Smooth muscle cell (in vitro differentiated cells): ENCODE data around the gene SBF2. TPM values are rescaled to one million over a fixed set of nuclear protein-coding genes. Genes with fewer than 3 reads are reported as not detected.

Experiments
- DNase-seq: peaks from one replicate; lab custom pipeline; 2025; ENCODE audit not compliant: unreplicated experiment; lab: John Stamatoyannopoulos, UW
- H2AFZ ChIP-seq: fragments of 200-600 bp; sonication (generic); 2 replicates; pipeline ENCODE4 v1.6.0; 2016; ENCODE audit warnings: antibody characterized with exemption, low read depth, mild to moderate bottlenecking
- H3F3A ChIP-seq: fragments of 200-600 bp; sonication (generic); 2 replicates; pipeline ENCODE4 v1.6.0; 2017; ENCODE audit warnings: antibody characterized with exemption, low read depth
- H3K27ac ChIP-seq: fragments of 200-600 bp; sonication (generic); 2 replicates; pipeline ENCODE4 v1.5.1; 2016; ENCODE audit warnings: low read depth, mild to moderate bottlenecking
- H3K27me3 ChIP-seq: fragments of 200-600 bp; sonication (generic); 2 replicates; pipeline ENCODE4 v1.6.1; 2016; ENCODE audit warnings: low read depth, mild to moderate bottlenecking
- H3K36me3 ChIP-seq: fragments of 200-600 bp; sonication (generic); 2 replicates; pipeline ENCODE4 v1.5.1; 2016; ENCODE audit warnings: low read depth
- H3K4me1 ChIP-seq: fragments of 200-600 bp; sonication (generic); 2 replicates; pipeline ENCODE4 v1.5.1; 2016; ENCODE audit warnings: low read depth
- H3K4me2 ChIP-seq: fragments of 200-600 bp; sonication (generic); 2 replicates; pipeline ENCODE4 v1.6.0; 2016; ENCODE audit warnings: mild to moderate bottlenecking
- H3K4me3 ChIP-seq: fragments of 200-600 bp; sonication (generic); 2 replicates; pipeline ENCODE4 v1.5.1; 2016; ENCODE audit warnings: mild to moderate bottlenecking
- H3K79me2 ChIP-seq: fragments of 200-600 bp; sonication (generic); 2 replicates; pipeline ENCODE4 v1.6.0; 2016; ENCODE audit warnings: low read depth, mild to moderate bottlenecking
- H3K9ac ChIP-seq: fragments of 200-600 bp; sonication (generic); 2 replicates; pipeline ENCODE4 v1.6.0; 2016; ENCODE audit warnings: low read depth
- H3K9me3 ChIP-seq: fragments of 200-600 bp; sonication (generic); replicated peaks from 2 replicates; pipeline ENCODE4 v1.5.1; 2016; ENCODE audit warnings: low read depth
- H4K20me1 ChIP-seq: fragments of 200-600 bp; sonication (generic); 2 replicates; pipeline ENCODE4 v1.6.0; 2016; ENCODE audit warnings: low read depth
- CTCF ChIP-seq: fragments of 200-600 bp; sonication (generic); IDR thresholded peaks from 2 replicates; pipeline ENCODE4 v1.5.1; 2017; ENCODE audit warnings: borderline replicate concordance, mild to moderate bottlenecking, antibody characterized with exemption; ENCODE audit not compliant: insufficient read depth, poor library complexity, severe bottlenecking
- WGBS: methylation state at CpG from one replicate; pipeline ENCODE4 v1.1.7; 2016; ENCODE audit warnings: low lambda C conversion rate; 5-methylcytosine and 5-hydroxymethylcytosine counted together
- polyA plus RNA-seq: library from polyadenylated mRNA; unstranded; fragments of >200 nt; fragmentation: Nextera tagmentation; extraction: Ambion mirVana; gene quantifications from 2 replicates; pipeline ENCODE4 v1.2.1, GENCODE V29; 2016
- total RNA-seq: library from RNA; depleted of rRNA; stranded (reverse); fragments of >200 nt; gene quantifications from 2 replicates; pipeline ENCODE4 v1.2.3, GENCODE V29; 2014

Gene SBF2
- total and polyA plus RNA-seq, 2 experiments from 2014 or later = 19.0 to 80.7 TPM

GRCh38 chr11:10032935-10033334 is 261.1 kb downstream of the SBF2 start:
- no peak for TF ChIP-seq CTCF
- Histone ChIP-seq H3K79me2 (peaks cover 26% of the 10 kb centered on the region), H3K36me3 (no peaks in the 10 kb centered on the region), H3K27me3 (no peaks in the 10 kb centered on the region), H3K4me1 (no peaks in the 10 kb centered on the region), H3K9ac (no peak overlapping the region), H4K20me1 (peaks cover 29% of the 10 kb centered on the region), H3K27ac (no peak overlapping the region), H3K9me3 (no peaks in the 10 kb centered on the region), H3K4me2 (no peak overlapping the region), H2AFZ (no peak overlapping the region), H3K4me3 (no peak overlapping the region), H3F3A (no peaks in the 10 kb centered on the region)
- DNase-seq = no peak

DNA sequence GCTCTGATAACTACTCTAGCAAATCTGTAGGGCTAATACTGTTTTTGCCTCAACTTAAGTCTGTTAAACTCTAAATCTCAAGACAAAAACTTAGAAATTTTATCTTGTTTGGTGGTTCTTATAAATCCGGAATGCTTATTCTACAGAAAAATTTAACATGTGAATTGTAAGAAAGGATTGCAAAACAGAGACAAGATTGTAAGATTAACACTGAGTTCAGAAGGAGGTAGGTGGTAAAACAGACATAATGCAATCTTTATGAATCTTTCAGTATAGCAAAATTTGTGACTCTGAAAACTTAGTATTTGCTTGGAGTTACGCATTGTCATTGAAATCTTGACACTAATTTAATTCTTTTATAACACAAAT is 263.9 kb downstream of the SBF2 start:
- H3K9me3 ChIP-seq = no peaks in the 10 kb centered on the region
- 84% methylated on average over 2 of the region's 2 CpGs for WGBS

GRCh38 chr11:10029386-10030121 is 264.5 kb downstream of the SBF2 start:
- Histone ChIP-seq H2AFZ (no peak overlapping the region), H3K4me2 (no peak overlapping the region), H3K4me1 (no peaks in the 10 kb centered on the region), H3K27me3 (no peaks in the 10 kb centered on the region), H3K9me3 (no peaks in the 10 kb centered on the region), H3K27ac (no peak overlapping the region), H4K20me1 (peaks cover 25% of the 10 kb centered on the region), H3K9ac (no peak overlapping the region), H3K4me3 (no peak overlapping the region), H3K79me2 (peaks cover 18% of the 10 kb centered on the region), H3F3A (no peaks in the 10 kb centered on the region), H3K36me3 (no peaks in the 10 kb centered on the region)
- no peak for TF ChIP-seq CTCF
- 86% methylated on average over 3 of the region's 3 CpGs for WGBS
- DNase-seq = no peak

More for the DNA sequence above, 263.9 kb downstream of the SBF2 start:
- Histone ChIP-seq H3K4me1 (no peaks in the 10 kb centered on the region), H3K36me3 (no peaks in the 10 kb centered on the region), H3K79me2 (peaks cover 21% of the 10 kb centered on the region), H3K9ac (no peak overlapping the region), H3K27ac (no peak overlapping the region), H3K4me2 (no peak overlapping the region), H3K27me3 (no peaks in the 10 kb centered on the region), H3F3A (no peaks in the 10 kb centered on the region), H2AFZ (no peak overlapping the region), H4K20me1 (peaks cover 29% of the 10 kb centered on the region), H3K4me3 (no peak overlapping the region)
- TF ChIP-seq CTCF = no peak
- no peak for DNase-seq

- no peak for DNase-seq
- Histone ChIP-seq H4K20me1 (peaks cover 2% of the 10 kb centered on the region), H3K4me1 (no peaks in the 10 kb centered on the region), H3K4me3 (no peak overlapping the region), H3K27me3 (no peaks in the 10 kb centered on the region), H3K36me3 (no peaks in the 10 kb centered on the region), H2AFZ (no peak overlapping the region), H3K9ac (no peak overlapping the region), H3K27ac (no peak overlapping the region), H3K79me2 (no peaks in the 10 kb centered on the region), H3K4me2 (no peak overlapping the region), H3K9me3 (no peaks in the 10 kb centered on the region), H3F3A (no peaks in the 10 kb centered on the region)
- TF ChIP-seq CTCF = no peak
- WGBS = 92% methylated on average over 2 of the region's 2 CpGs
These were observed 267.5 kb downstream of the SBF2 start for GRCh38 chr11:10026514-10026913.
